Measurements from ENCODE around the gene RABGGTA.

The RABGGTA gene

GRCh38 chr14:24280797-24281460 lies 9.5 kb upstream of the RABGGTA start:
- in situ Hi-C loops (cut with MboI; ENCODE audit: low sequenced_read_pairs) = no loop called here

GRCh38 chr14:24279301-24280186 lies 8.1 kb upstream of the RABGGTA start:
- in situ Hi-C loops (cut with MboI; ENCODE audit: low sequenced_read_pairs) = no loop called here

GRCh38 chr14:24278424-24278823 lies 7.0 kb upstream of the RABGGTA start:
- in situ Hi-C loops (cut with MboI; ENCODE audit: low sequenced_read_pairs) = no loop called here

GRCh38 chr14:24277606-24278321 lies 6.4 kb upstream of the RABGGTA start:
- in situ Hi-C loops (cut with MboI; ENCODE audit: low sequenced_read_pairs) = no loop called here

- in situ Hi-C loops (cut with MboI; ENCODE audit: low sequenced_read_pairs) = no loop called here
Measured at GRCh38 chr14:24277071-24277470, 5.7 kb upstream of the RABGGTA start.

GRCh38 chr14:24274101-24274543 lies 2.7 kb upstream of the RABGGTA start:
- in situ Hi-C loops (cut with MboI; ENCODE audit: low sequenced_read_pairs) = no loop called here

- in situ Hi-C loops (cut with MboI; ENCODE audit: low sequenced_read_pairs) = no loop called here
Measured at GRCh38 chr14:24273422-24273998, 2.1 kb upstream of the RABGGTA start.

- in situ Hi-C loops (cut with MboI; ENCODE audit: low sequenced_read_pairs) = no loop called here
Measured at GRCh38 chr14:24272467-24272866, 1.1 kb upstream of the RABGGTA start.

- in situ Hi-C loops (cut with MboI; ENCODE audit: low sequenced_read_pairs) = no loop called here
Measured at GRCh38 chr14:24271834-24272263, 452 bp upstream of the RABGGTA start.

- in situ Hi-C loops (cut with MboI; ENCODE audit: low sequenced_read_pairs) = no loop called here
Measured at GRCh38 chr14:24270537-24271133, 762 bp downstream of the RABGGTA start.

- in situ Hi-C loops (cut with MboI; ENCODE audit: low sequenced_read_pairs) = no loop called here
Measured at GRCh38 chr14:24269910-24270536, 1.4 kb downstream of the RABGGTA start.

GRCh38 chr14:24269368-24269767 lies 2.0 kb downstream of the RABGGTA start:
- in situ Hi-C loops (cut with MboI; ENCODE audit: low sequenced_read_pairs) = no loop called here

- in situ Hi-C loops (cut with MboI; ENCODE audit: low sequenced_read_pairs) = no loop called here
Measured at GRCh38 chr14:24268225-24268624, 3.2 kb downstream of the RABGGTA start.

GRCh38 chr14:24267516-24267915 lies 3.9 kb downstream of the RABGGTA start:
- in situ Hi-C loops (cut with MboI; ENCODE audit: low sequenced_read_pairs) = no loop called here

- in situ Hi-C loops (cut with MboI; ENCODE audit: low sequenced_read_pairs) = no loop called here
Measured at GRCh38 chr14:24266344-24267244, 4.8 kb downstream of the RABGGTA start.

GRCh38 chr14:24264298-24264697 lies 7.1 kb downstream of the RABGGTA start:
- in situ Hi-C loops (cut with MboI; ENCODE audit: low sequenced_read_pairs) = no loop called here

- in situ Hi-C loops (cut with MboI; ENCODE audit: low sequenced_read_pairs) = no loop called here
Measured at GRCh38 chr14:24263848-24264247, 7.5 kb downstream of the RABGGTA start.

GRCh38 chr14:24262821-24263733 lies 8.3 kb downstream of the RABGGTA start, which contains the start of gene TGM1:
TGM1 (minus strand) TSS chr14:24263177; CDS start chr14:24262352, 825 bp downstream.
- in situ Hi-C loops (cut with MboI; ENCODE audit: low sequenced_read_pairs) = no loop called here

Measured in hTERT RPE-1 (cell line).